Activated gamma-delta T cell treated with Interleukin-2 at 50 U/mL for 16 hours (primary cell): ENCODE measurements around the gene IQSEC3.
"Not testable (repeated sequence)": the region's sequence is repeated elsewhere in the genome, so short reads cannot be mapped to it uniquely, and the experiment has no call there.

ENCODE experiments used
- DNase-seq: peaks from one replicate; pipeline ENCODE4 v3.0.0-alpha.2; 2020

Gene IQSEC3

GRCh38 chr12:53735-54730 is 12.5 kb upstream of the IQSEC3 start:
- DNase-seq = no peak

- DNase-seq = no peak
These were observed 11.6 kb upstream of the IQSEC3 start for GRCh38 chr12:54750-55535.

GRCh38 chr12:56683-57346 is 9.8 kb upstream of the IQSEC3 start:
- no peak for DNase-seq

GRCh38 chr12:57539-57938 is 9.0 kb upstream of the IQSEC3 start:
- no peak for DNase-seq

GRCh38 chr12:58832-59231 is 7.7 kb upstream of the IQSEC3 start:
- DNase-seq = no peak

- DNase-seq = not testable (repeated sequence)
These were observed 4.7 kb upstream of the IQSEC3 start for GRCh38 chr12:61845-62244.

- DNase-seq = not testable (repeated sequence)
These were observed 990 bp upstream of the IQSEC3 start for GRCh38 chr12:65491-66063.

- DNase-seq = not testable (repeated sequence)
These were observed 376 bp downstream of the IQSEC3 start for GRCh38 chr12:66782-67504.

- not testable (repeated sequence) for DNase-seq
These were observed 3.1 kb downstream of the IQSEC3 start for GRCh38 chr12:69677-70076.

GRCh38 chr12:70541-70940 is 4.0 kb downstream of the IQSEC3 start:
- DNase-seq = not testable (repeated sequence)

GRCh38 chr12:72018-72417 is 5.5 kb downstream of the IQSEC3 start:
- not testable (repeated sequence) for DNase-seq

GRCh38 chr12:74420-75190 is 8.0 kb downstream of the IQSEC3 start:
- DNase-seq = not testable (repeated sequence)

- not testable (repeated sequence) for DNase-seq
These were observed 9.0 kb downstream of the IQSEC3 start for GRCh38 chr12:75541-75940.

GRCh38 chr12:76102-76501 is 9.5 kb downstream of the IQSEC3 start:
- not testable (repeated sequence) for DNase-seq

GRCh38 chr12:76551-76950 is 10.0 kb downstream of the IQSEC3 start:
- not testable (repeated sequence) for DNase-seq

GRCh38 chr12:77101-77719 is 10.6 kb downstream of the IQSEC3 start:
- DNase-seq = not testable (repeated sequence)

GRCh38 chr12:77769-78383 is 11.3 kb downstream of the IQSEC3 start:
- not testable (repeated sequence) for DNase-seq

GRCh38 chr12:78981-79380 is 12.4 kb downstream of the IQSEC3 start:
- no peak for DNase-seq

- DNase-seq = no peak
These were observed 14.2 kb downstream of the IQSEC3 start for GRCh38 chr12:80681-81190.

GRCh38 chr12:82740-83139 is 16.2 kb downstream of the IQSEC3 start:
- DNase-seq = no peak
